Neuronal stem cell (in vitro differentiated cells): ENCODE measurements around the gene ADPRHL1.

Experiments used
- DNase-seq: peaks from one replicate; pipeline ENCODE4 v3.0.0-alpha.2; 2013; ENCODE audit warnings: low spot score
- H2AFZ ChIP-seq: one replicate; pipeline ENCODE4 v1.6.1; 2013; ENCODE audit warnings: mild to moderate bottlenecking, low read length, inconsistent platforms
- H2AK5ac ChIP-seq: 2 replicates; pipeline ENCODE4 v1.6.1; 2013; ENCODE audit warnings: low read depth, mild to moderate bottlenecking, inconsistent platforms, low read length, moderate library complexity, mixed read lengths
- H2BK120ac ChIP-seq: 2 replicates; pipeline ENCODE4 v1.6.1; 2013; ENCODE audit warnings: low read depth, mild to moderate bottlenecking, inconsistent platforms, low read length, moderate library complexity, mixed read lengths
- H2BK12ac ChIP-seq: one replicate; pipeline ENCODE4 v1.6.1; 2013; ENCODE audit warnings: low read length, inconsistent platforms
- H2BK15ac ChIP-seq: 2 replicates; pipeline ENCODE4 v1.6.1; 2013; ENCODE audit warnings: mild to moderate bottlenecking, low read length, inconsistent platforms, mixed read lengths
- H2BK5ac ChIP-seq: one replicate; pipeline ENCODE4 v1.6.1; 2013; ENCODE audit warnings: inconsistent platforms, mild to moderate bottlenecking, low read length, moderate library complexity
- H3K14ac ChIP-seq: one replicate; pipeline ENCODE4 v1.6.1; 2013; ENCODE audit warnings: low read length, inconsistent platforms
- H3K18ac ChIP-seq: 2 replicates; pipeline ENCODE4 v1.6.1; 2013; ENCODE audit warnings: low read length, inconsistent platforms
- H3K23ac ChIP-seq: 2 replicates; pipeline ENCODE4 v1.6.1; 2013; ENCODE audit warnings: low read depth, mild to moderate bottlenecking, mixed read lengths, low read length, inconsistent platforms; ENCODE audit not compliant: poor library complexity
- H3K27ac ChIP-seq: replicated peaks from 3 replicates; pipeline ENCODE4 v1.5.1; 2013; ENCODE audit warnings: low read length, inconsistent platforms
- H3K27me3 ChIP-seq, 3 experiments: 2 replicates each; pipeline ENCODE4 v1.6.1; 2013; ENCODE audit warnings: low read length in 3 of 3, mild to moderate bottlenecking in 2 of 3, inconsistent platforms in 1 of 3, low read depth in 1 of 3, mixed read lengths in 1 of 3, moderate library complexity in 1 of 3; ENCODE audit not compliant: control insufficient read depth in 3 of 3, insufficient read depth in 3 of 3
- H3K36me3 ChIP-seq, 2 donors: replicated peaks in 1 of 2; 2 replicates each; pipeline ENCODE4 v1.6.1; 2013; ENCODE audit warnings: low read length in 2 of 2; ENCODE audit not compliant: control insufficient read depth in 2 of 2, insufficient read depth in 2 of 2
- H3K4ac ChIP-seq: 2 replicates; pipeline ENCODE4 v1.6.1; 2013; ENCODE audit warnings: inconsistent platforms, mild to moderate bottlenecking, low read length, moderate library complexity
- H3K4me1 ChIP-seq, 2 donors: 1 replicate in 1 of 2; 2 replicates in 1 of 2; pipeline ENCODE4 v1.6.1; 2013; ENCODE audit warnings: low read length in 2 of 2, low read depth in 1 of 2; ENCODE audit not compliant: control insufficient read depth in 2 of 2, insufficient read depth in 1 of 2
- H3K4me2 ChIP-seq: one replicate; pipeline ENCODE4 v1.6.1; 2013; ENCODE audit warnings: mild to moderate bottlenecking, low read length, inconsistent platforms; ENCODE audit not compliant: insufficient read depth, poor library complexity, severe bottlenecking
- H3K4me3 ChIP-seq, 2 donors: 2 replicates each; pipeline ENCODE4 v1.5.1; 2013; ENCODE audit warnings: low read length in 2 of 2, mild to moderate bottlenecking in 2 of 2, inconsistent platforms in 1 of 2, moderate library complexity in 1 of 2
- H3K79me1 ChIP-seq: one replicate; pipeline ENCODE4 v1.6.1; 2013; ENCODE audit warnings: low read depth, mild to moderate bottlenecking, inconsistent platforms, low read length, moderate library complexity
- H3K9ac ChIP-seq: one replicate; pipeline ENCODE4 v1.6.1; 2013; ENCODE audit warnings: mild to moderate bottlenecking, low read depth, low read length, inconsistent platforms; ENCODE audit not compliant: poor library complexity
- H3K9me3 ChIP-seq, 2 donors: replicated peaks in 1 of 2; 2 replicates each; pipeline versions ENCODE3 to v1.6.1; 2013; ENCODE audit warnings: low read length in 2 of 2, mild to moderate bottlenecking in 2 of 2, inconsistent platforms in 1 of 2, low read depth in 1 of 2, mixed read lengths in 1 of 2, moderate library complexity in 1 of 2; ENCODE audit not compliant: control insufficient read depth in 2 of 2, insufficient read depth in 1 of 2
- H4K8ac ChIP-seq: one replicate; pipeline ENCODE4 v1.6.1; 2013; ENCODE audit warnings: low read depth, mild to moderate bottlenecking, inconsistent platforms, low read length, moderate library complexity
- H4K91ac ChIP-seq: one replicate; pipeline ENCODE4 v1.6.1; 2013; ENCODE audit warnings: low read length, low read depth, mild to moderate bottlenecking, inconsistent platforms; ENCODE audit not compliant: poor library complexity
- WGBS, 2 donors: extraction: QIAGEN DNeasy Blood & Tissue Kit; methylation state at CpG; one replicate each; pipeline ENCODE4 v1.1.7; 2013; ENCODE audit warnings: missing lambda C conversion rate in 2 of 2, mixed read lengths in 1 of 2; ENCODE audit not compliant: insufficient read length in 2 of 2, insufficient replicate concordance in 1 of 2; ENCODE audit errors: extremely low coverage in 2 of 2; 5-methylcytosine and 5-hydroxymethylcytosine counted together

Gene ADPRHL1

DNA sequence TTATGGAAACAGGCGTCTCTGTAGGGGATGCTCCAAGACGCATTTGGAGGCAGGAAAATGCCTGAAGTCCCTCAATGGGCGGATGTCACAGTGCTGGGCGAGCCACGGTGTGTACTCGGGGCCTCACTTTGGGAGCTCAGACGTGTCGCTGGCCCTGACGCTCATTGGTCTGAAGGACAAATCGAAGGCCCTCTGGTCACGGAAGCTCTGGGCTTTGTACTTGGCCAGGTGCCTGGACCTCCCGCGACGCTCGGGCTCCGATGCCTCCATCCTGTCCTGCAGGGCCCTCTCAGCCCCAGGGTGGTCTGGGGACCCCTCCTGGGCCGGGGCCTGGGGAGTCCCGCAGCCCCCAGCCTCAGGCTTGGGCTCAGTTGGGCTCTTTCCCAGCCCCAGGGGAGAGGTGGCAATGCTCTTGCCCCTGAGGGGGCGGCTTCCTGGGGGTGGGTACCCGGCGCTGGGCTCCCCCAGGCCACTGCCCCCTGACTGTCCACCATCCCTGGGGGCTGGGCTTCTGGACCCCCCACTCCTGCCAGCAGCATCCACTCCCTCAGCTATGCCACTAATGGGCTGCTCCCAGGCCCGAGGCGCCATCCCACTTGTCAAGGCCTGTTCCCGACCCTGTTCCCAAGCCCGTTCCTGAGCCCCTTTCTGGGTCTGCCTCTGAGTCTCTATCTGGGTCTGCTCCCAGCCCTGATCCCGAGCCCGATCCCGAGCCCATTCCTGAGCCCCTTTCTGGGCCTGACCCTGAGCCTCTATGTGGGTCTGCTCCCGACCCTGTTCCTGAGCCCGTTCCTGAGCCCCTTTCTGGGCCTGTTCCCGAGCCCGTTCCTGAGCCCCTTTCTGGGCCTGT lies 49.8 kb downstream of the ADPRHL1 start:
- Histone ChIP-seq H3K27ac (no peak overlapping the region), H3K4me3 (no peak overlapping the region), H2AFZ (no peak overlapping the region), H3K27me3 (no peaks in the 10 kb centered on the region), H4K91ac (no peak overlapping the region), H3K9me3 (no peaks in the 10 kb centered on the region), H2BK15ac (no peak overlapping the region), H3K9ac (no peak overlapping the region), H3K23ac (no peak overlapping the region), H2BK12ac (peak overlapping the region; percentile 41), H2BK5ac (peak overlapping the region; percentile 87), H3K36me3 (no peaks in the 10 kb centered on the region), H3K4ac (no peak overlapping the region), H2AK5ac (peak overlapping the region; percentile 92), H3K14ac (no peak overlapping the region), H3K18ac (peak overlapping the region; percentile 52), H3K4me1 (peaks cover 0 to 7% of the 10 kb centered on the region in 2 donors), H4K8ac (no peak overlapping the region), H2BK120ac (no peak overlapping the region), H3K4me2 (no peak overlapping the region), H3K79me1 (peaks cover 4% of the 10 kb centered on the region)
- no peak for DNase-seq
- no CpG with 5 or more reads among the region's 32 CpGs for WGBS, 2 donors

DNA sequence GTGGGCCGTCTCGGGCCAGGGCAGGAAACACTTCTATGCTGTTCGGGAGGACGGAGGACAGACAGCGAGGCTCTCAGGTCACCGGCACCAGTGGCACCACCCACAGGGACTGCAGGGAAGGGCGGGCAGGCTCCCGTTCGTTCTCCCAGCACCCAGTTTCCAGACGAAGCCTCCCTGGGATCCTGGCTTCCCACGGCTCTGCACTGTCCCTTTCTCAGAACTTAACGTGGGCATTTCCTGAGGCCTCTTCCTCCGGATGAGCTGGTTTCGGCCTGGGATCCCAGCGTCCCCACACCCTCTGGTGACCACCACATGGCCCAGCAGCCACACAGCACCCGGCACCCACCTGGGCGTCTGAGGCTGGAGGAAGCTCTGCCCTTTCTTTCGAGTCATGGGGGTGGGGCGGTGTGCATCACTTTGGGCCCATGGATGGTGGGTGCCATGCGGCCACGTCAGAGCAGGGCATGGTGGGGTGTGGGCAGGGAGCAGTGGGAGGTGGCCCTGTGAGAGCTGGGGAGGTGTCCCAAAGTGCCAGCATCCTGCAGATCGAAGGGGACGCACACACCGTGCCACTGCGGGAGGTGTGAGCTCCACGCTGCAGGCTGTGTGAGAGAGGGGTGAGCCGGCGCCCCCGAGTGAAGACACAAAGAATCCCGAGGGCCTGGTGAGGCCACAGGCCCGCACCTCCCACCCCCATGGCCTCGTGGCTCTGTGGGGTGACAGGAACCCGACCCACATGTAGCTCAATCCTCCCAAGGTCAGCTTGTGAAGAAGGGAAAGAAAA lies 50.6 kb downstream of the ADPRHL1 start:
- Histone ChIP-seq H3K27me3 (no peaks in the 10 kb centered on the region), H3K4ac (no peak overlapping the region), H3K36me3 (no peaks in the 10 kb centered on the region), H3K4me1 (peaks cover 6 to 9% of the 10 kb centered on the region in 2 donors), H3K14ac (no peak overlapping the region), H3K27ac (no peak overlapping the region), H2BK15ac (no peak overlapping the region), H3K4me2 (no peak overlapping the region), H3K23ac (no peak overlapping the region), H3K4me3 (no peak overlapping the region), H4K91ac (no peak overlapping the region), H2BK120ac (no peak overlapping the region), H3K18ac (peak overlapping the region; percentile 42), H3K9me3 (no peaks in the 10 kb centered on the region), H2BK5ac (peak overlapping the region; percentile 87), H2AFZ (no peak overlapping the region), H4K8ac (no peak overlapping the region), H3K79me1 (peaks cover 4% of the 10 kb centered on the region), H2AK5ac (peak overlapping the region; percentile 35), H2BK12ac (no peak overlapping the region), H3K9ac (peak overlapping the region; percentile 7)
- no peak for DNase-seq
- WGBS, 2 donors: no CpG with 5 or more reads among the region's 33 CpGs

GRCh38 chr13:113401452-113402415 lies 51.6 kb downstream of the ADPRHL1 start:
- no peaks in the 10 kb centered on the region for H3K36me3 ChIP-seq
- peak overlapping the region; percentile 47 for H2AK5ac ChIP-seq
- H2BK12ac ChIP-seq: no peak overlapping the region
- peak overlapping the region; percentile 83 for H3K18ac ChIP-seq
- peak overlapping the region; percentile 28 for H2BK120ac ChIP-seq
- no peak overlapping the region for H4K91ac ChIP-seq
- no peaks in the 10 kb centered on the region for H3K9me3 ChIP-seq
- no peaks in the 10 kb centered on the region for H3K27me3 ChIP-seq
- H3K23ac ChIP-seq: peak overlapping the region; percentile 65
- no peak overlapping the region for H3K4me2 ChIP-seq
- no CpG with 5 or more reads among the region's 52 CpGs for WGBS, 2 donors
- no peak overlapping the region for H2AFZ ChIP-seq
- DNase-seq: no peak
- H4K8ac ChIP-seq: peak overlapping the region; percentile 43
- peak overlapping the region; percentile 85 for H2BK15ac ChIP-seq
- peak overlapping the region; percentile 77 for H3K9ac ChIP-seq
- H3K27ac ChIP-seq: no peak overlapping the region
- peak overlapping the region; percentile 56 for H3K14ac ChIP-seq
- H3K4me3 ChIP-seq: no peak overlapping the region
- peaks cover 6 to 9% of the 10 kb centered on the region in 2 donors for H3K4me1 ChIP-seq
- peaks cover 4% of the 10 kb centered on the region for H3K79me1 ChIP-seq
- no peak overlapping the region for H3K4ac ChIP-seq
- H2BK5ac ChIP-seq: peak overlapping the region; percentile 87
